ENCODE results near the gene SPOUT1. TPM values are rescaled to one million over a fixed set of nuclear protein-coding genes. Genes with fewer than 3 reads are reported as not detected.

Gene SPOUT1
- total and polyA plus RNA-seq, 2 of the 13 experiments (the other 11 are each of a cell fraction or from before 2014, with no cell fraction given): 39.0 to 45.8 TPM

GRCh38 chr9:128829477-128830251 lies at the start of gene SPOUT1 (continued):
- TF ChIP-seq NFAT5 (CRISPR knock-in tag; IDR thresholded peaks at IDR 0.05): 0 out of 2 replicates have a peak, but pooled peaks have one; percentile 57
- TF ChIP-seq REL (CRISPR knock-in tag; conservative IDR thresholded peaks at IDR 0.05): 0 out of 2 replicates have a peak, but pooled peaks have one; percentile 62
- peak; percentile 83 for TF ChIP-seq MXD3 (CRISPR knock-in tag; IDR thresholded peaks at IDR 0.05)
- TF ChIP-seq ZNF180 (CRISPR knock-in tag; IDR thresholded peaks at IDR 0.05; ENCODE audit: borderline replicate concordance, low read depth): no peak
- TF ChIP-seq ZNF329 (CRISPR knock-in tag; IDR thresholded peaks at IDR 0.05; ENCODE audit: low read depth): no peak
- peak; percentile 44; the same call in 1 of the 2 replicates for TF ChIP-seq ZSCAN29 (CRISPR knock-in tag; conservative IDR thresholded peaks at IDR 0.05)
- peak; percentile 32; the same call in 1 of the 2 replicates for TF ChIP-seq ZNF710 (CRISPR knock-in tag; IDR thresholded peaks at IDR 0.05; ENCODE audit: borderline replicate concordance)
- TF ChIP-seq ZNF878 (CRISPR knock-in tag; IDR thresholded peaks at IDR 0.05): no peak; the same call in 1 of the 2 replicates
- no peak for TF ChIP-seq ZBTB21 (CRISPR knock-in tag; IDR thresholded peaks at IDR 0.05)
- TF ChIP-seq KAT2B (IDR thresholded peaks at IDR 0.05; ENCODE audit: borderline replicate concordance, low read depth, low read length): no peak
- peak; percentile 86 for TF ChIP-seq UBTF (CRISPR knock-in tag; IDR thresholded peaks at IDR 0.05)
- no peak for TF ChIP-seq FOXO1 (CRISPR knock-in tag; IDR thresholded peaks at IDR 0.05)
- no peak for TF ChIP-seq GTF2F1 (IDR thresholded peaks at IDR 0.05; ENCODE audit: low read length)
- no peak for TF ChIP-seq DDIT3 (CRISPR knock-in tag; IDR thresholded peaks at IDR 0.05)
- TF ChIP-seq BATF2 (CRISPR knock-in tag; IDR thresholded peaks at IDR 0.05): peak; percentile 78; the same call in 1 of the 2 replicates
- TF ChIP-seq ZNF253 (CRISPR knock-in tag; IDR thresholded peaks at IDR 0.05; ENCODE audit: borderline replicate concordance): no peak
- 0 out of 2 replicates have a peak, but pooled peaks have one; percentile 46 for TF ChIP-seq DNMT3B (CRISPR knock-in tag; conservative IDR thresholded peaks at IDR 0.05)
